Ovary (tissue), 9 donors: ENCODE data around the gene NUP188. TPM values are rescaled to one million over a fixed set of nuclear protein-coding genes. Genes with fewer than 3 reads are reported as not detected.

Experiments
- DNase-seq, 5 donors: peaks; one replicate each; pipeline ENCODE4 v3.0.0-alpha.2; 2019 to 2020
- H3K27ac ChIP-seq, 2 donors: fragments of 200-600 bp; one replicate each; pipeline versions ENCODE4 v1.5.1 to v1.8.0; 2019 to 2022
- H3K27me3 ChIP-seq: fragments of 200-600 bp; one replicate; pipeline ENCODE4 v1.8.0; 2022
- H3K36me3 ChIP-seq: fragments of 200-600 bp; sonication (generic); one replicate; pipeline ENCODE4 v1.5.1; 2019
- H3K4me1 ChIP-seq: one replicate; pipeline ENCODE4 v1.8.1; 2013; ENCODE audit warnings: mild to moderate bottlenecking, moderate library complexity; ENCODE audit not compliant: insufficient read depth
- H3K4me3 ChIP-seq: fragments of 200-600 bp; sonication (generic); one replicate; pipeline ENCODE4 v1.5.1; 2017
- H3K9me3 ChIP-seq, 2 donors: fragments of 200-600 bp in 1 of 2; sonication (generic) in 1 of 2; one replicate each; pipeline versions ENCODE4 v1.5.1 to v1.8.1; 2013 to 2019; ENCODE audit warnings: mild to moderate bottlenecking in 1 of 2, moderate library complexity in 1 of 2
- CTCF ChIP-seq, 3 donors: fragments of 450-650 bp in 2 of 3; fragments of 200-600 bp in 1 of 3; IDR thresholded peaks; one replicate each; pipeline versions ENCODE4 v1.5.1 to v1.8.0; 2016 to 2022; ENCODE audit warnings: antibody characterized with exemption in 3 of 3, mild to moderate bottlenecking in 1 of 3
- EP300 ChIP-seq: sonication (generic); formaldehyde crosslinking; IDR thresholded peaks from one replicate; pipeline ENCODE4 v1.6.1; 2017; ENCODE audit warnings: antibody characterized with exemption
- POLR2A ChIP-seq: fragments of 450-650 bp; IDR thresholded peaks from one replicate; pipeline ENCODE4 v1.6.1; 2017; ENCODE audit warnings: antibody characterized with exemption, mild to moderate bottlenecking, moderate library complexity
- WGBS, 3 donors: extraction: QIAGEN DNeasy Blood & Tissue Kit in 1 of 3; methylation state at CpG; one replicate each; pipeline versions ENCODE4 v1.1.5 to v1.1.7; 2013 to 2017; 5-methylcytosine and 5-hydroxymethylcytosine counted together
- intact Hi-C, 4 donors: fragments of 100-400 bp; cut with DNase I; formaldehyde crosslinking; loops; one replicate each; pipeline versions ENCODE4 v1.11.0 to v1.15.1; 2022 to 2023
- polyA plus RNA-seq, 2 donors: library from polyadenylated mRNA; stranded (reverse); fragments of 200-250 nt in 1 of 2; fragments of 350-450 nt in 1 of 2; fragmentation: Illumina TruSeq in 1 of 2; extraction: RNeasy Lipid Tissue Mini Kit (QIAGEN cat#74804) in 1 of 2; gene quantifications; one replicate each; pipeline ENCODE4 v1.2.3, GENCODE V29; 2013 to 2014
- total RNA-seq, 7 donors: library from RNA; depleted of rRNA in 2 of 7; stranded (reverse); fragments of >200 nt in 2 of 7; fragmentation: NEBNext Ultra II Directional in 3 of 7; extraction: Animal tissue kit (Norgen Biotek cat#: 25700) in 3 of 7; gene quantifications; one replicate each; pipeline versions ENCODE4 v1.1.0 to v1.2.4, GENCODE V29; 2016 to 2023
- donor health status: DM: no; HTN: no; CAD: no; lungs with moderate emphysema.
- donor health status: DM: no; HTN: no; CAD: no.
- donor health status: Bipolar disorder and iron deficiency.
- donor health status: DM: yes; HTN: yes; CAD: no.
- donor health status: DM: no; HTN: no; CAD: no.
- donor health status: DM: yes; HTN: yes; CAD: no.

NUP188 gene
- total and polyA plus RNA-seq, 9 donors: 10.6 to 43.8 (median 25.1) TPM

- TF ChIP-seq EP300 (no peak), POLR2A (no peak), CTCF (IDR thresholded peaks at IDR 0.05) (no peak)
- Histone ChIP-seq H3K27me3 (no peaks in the 10 kb centered on the region), H3K27ac (no peak overlapping the region), H3K9me3 (no peaks in the 10 kb centered on the region), H3K4me1 (no peaks in the 10 kb centered on the region), H3K4me3 (no peak overlapping the region), H3K36me3 (no peaks in the 10 kb centered on the region)
- intact Hi-C loops: loop anchor here (2.0 to 10.0 kb wide), 3 partner anchors 65 to 195 kb away; no protein-coding TSS in a partner anchor
- DNase-seq: no peak
- 87 to 91% (median 89%) methylated on average over 4 of the region's 4 CpGs for WGBS, 3 donors
Measured at GRCh38 chr9:128929560-128929959, 17.9 kb upstream of the NUP188 start.

GRCh38 chr9:128933731-128934130 is 13.8 kb upstream of the NUP188 start:
- Histone ChIP-seq H3K4me3 (no peak overlapping the region), H3K27me3 (no peaks in the 10 kb centered on the region), H3K9me3 (no peaks in the 10 kb centered on the region), H3K36me3 (no peaks in the 10 kb centered on the region), H3K27ac (no peak overlapping the region), H3K4me1 (no peaks in the 10 kb centered on the region)
- DNase-seq: no peak
- intact Hi-C loops: no loop called here
- WGBS, 3 donors: 80 to 92% (median 87%) methylated on average over 5 of the region's 5 CpGs
- TF ChIP-seq CTCF (IDR thresholded peaks at IDR 0.05) (no peak), POLR2A (no peak), EP300 (no peak)

- TF ChIP-seq POLR2A: no peak
- TF ChIP-seq EP300: no peak
- no peak for TF ChIP-seq CTCF (IDR thresholded peaks at IDR 0.05)
- peak in 2 of 5 donors; percentile 17 for DNase-seq
- 83 to 90% (median 84%) methylated on average over 11 of the region's 11 CpGs for WGBS, 3 donors
Measured at GRCh38 chr9:128936171-128936865, 11.2 kb upstream of the NUP188 start.

GRCh38 chr9:128937310-128938165 is 10.0 kb upstream of the NUP188 start:
- TF ChIP-seq POLR2A (no peak), EP300 (no peak), CTCF (IDR thresholded peaks at IDR 0.05) (no peak)
- intact Hi-C loops: no loop called here

More at GRCh38 chr9:128936171-128936865, 11.2 kb upstream of the NUP188 start:
- no peak overlapping the region for H3K27ac ChIP-seq
- H3K4me3 ChIP-seq: no peak overlapping the region
- H3K27me3 ChIP-seq: no peaks in the 10 kb centered on the region
- no peaks in the 10 kb centered on the region for H3K4me1 ChIP-seq
- intact Hi-C loops: no loop called here
- H3K36me3 ChIP-seq: no peaks in the 10 kb centered on the region
- no peaks in the 10 kb centered on the region for H3K9me3 ChIP-seq

More at GRCh38 chr9:128937310-128938165, 10.0 kb upstream of the NUP188 start:
- H3K27ac ChIP-seq: no peak overlapping the region
- DNase-seq: peak in 2 of 5 donors; percentile 4 to 14
- no peaks in the 10 kb centered on the region for H3K9me3 ChIP-seq
- H3K27me3 ChIP-seq: no peaks in the 10 kb centered on the region
- peaks cover 2% of the 10 kb centered on the region for H3K4me1 ChIP-seq
- H3K36me3 ChIP-seq: no peaks in the 10 kb centered on the region
- no peak overlapping the region for H3K4me3 ChIP-seq
- 91 to 93% (median 93%) methylated on average over 7 to 9 of the region's 9 CpGs for WGBS, 3 donors
